HepG2 (cell line): ENCODE data around the gene CHRD. TPM values are rescaled to one million over a fixed set of nuclear protein-coding genes. Genes with fewer than 3 reads are reported as not detected.

Source experiments
- ARNTL ChIP-seq: sonication (generic); formaldehyde crosslinking; IDR thresholded peaks from 2 replicates; pipeline ENCODE4 v1.4.0; 2020; ENCODE audit warnings: mild to moderate bottlenecking, missing genetic modification reagents
- ZBTB38 ChIP-seq: sonication (generic); formaldehyde crosslinking; IDR thresholded peaks from 2 replicates; pipeline ENCODE4 v1.5.1; 2020; ENCODE audit warnings: mild to moderate bottlenecking, missing genetic modification reagents
- ZNF33A ChIP-seq: sonication (generic); formaldehyde crosslinking; IDR thresholded peaks from 2 replicates; pipeline ENCODE4 v1.5.1; 2020; ENCODE audit warnings: missing genetic modification reagents, mild to moderate bottlenecking, moderate library complexity, borderline replicate concordance
- ZNF687 ChIP-seq: sonication (generic); formaldehyde crosslinking; IDR thresholded peaks from 2 replicates; pipeline ENCODE4 v1.5.1; 2020; ENCODE audit warnings: mild to moderate bottlenecking, missing genetic modification reagents, moderate library complexity
- ZNF720 ChIP-seq: sonication (generic); formaldehyde crosslinking; IDR thresholded peaks from 2 replicates; pipeline ENCODE4 v1.4.0; 2020; ENCODE audit warnings: missing genetic modification reagents
- ZNF782 ChIP-seq: sonication (generic); formaldehyde crosslinking; IDR thresholded peaks from 2 replicates; pipeline ENCODE4 v1.4.0; 2020; ENCODE audit warnings: missing genetic modification reagents, mild to moderate bottlenecking, borderline replicate concordance
- polyA plus RNA-seq, 8 experiments: library from polyadenylated mRNA; depleted of rRNA in 3 of 8; stranded (reverse) in 7 of 8; unstranded in 1 of 8; fragments of >200 nt; fragmentation: Illumina TruSeq in 4 of 8; extraction: Trizol in 4 of 8; gene quantifications; 2 replicates each; pipeline versions ENCODE4 v1.2.1 to v1.2.3, GENCODE V29; 2011 to 2016; ENCODE audit warnings: low read depth in 4 of 8, missing spikeins in 1 of 8, mixed read lengths in 1 of 8; ENCODE audit not compliant: insufficient read depth in 1 of 8
- total RNA-seq, 5 experiments: library from RNA; depleted of rRNA; stranded (reverse); fragments of >200 nt; fragmentation: Illumina TruSeq; extraction: Trizol; gene quantifications; 2 replicates each; pipeline ENCODE4 v1.2.3, GENCODE V29; 2016; ENCODE audit warnings: low read depth in 1 of 5
- TF ChIP-seq, protein P1 (sequence below): sonication (generic); formaldehyde crosslinking; IDR thresholded peaks from 2 replicates; pipeline ENCODE4 v1.4.0; 2020; ENCODE audit warnings: missing genetic modification reagents
- TF ChIP-seq, protein P2 (sequence below): sonication (generic); formaldehyde crosslinking; IDR thresholded peaks from 2 replicates; pipeline ENCODE4 v1.5.1; 2020; ENCODE audit warnings: missing genetic modification reagents, mild to moderate bottlenecking, borderline replicate concordance

Gene CHRD
- total and polyA plus RNA-seq, 2 of the 13 experiments (the other 11 are each of a cell fraction or from before 2014, with no cell fraction given), result 22.2 to 35.2 TPM

- TF ChIP-seq ZNF687 (peak; percentile 51), ARNTL (CRISPR knock-in tag) (no peak), ZNF720 (CRISPR knock-in tag) (no peak), ZNF33A (CRISPR knock-in tag) (no peak), ZBTB38 (CRISPR knock-in tag) (peak; percentile 73), ZNF782 (CRISPR knock-in tag) (no peak)
- TF ChIP-seq, protein P1, sequence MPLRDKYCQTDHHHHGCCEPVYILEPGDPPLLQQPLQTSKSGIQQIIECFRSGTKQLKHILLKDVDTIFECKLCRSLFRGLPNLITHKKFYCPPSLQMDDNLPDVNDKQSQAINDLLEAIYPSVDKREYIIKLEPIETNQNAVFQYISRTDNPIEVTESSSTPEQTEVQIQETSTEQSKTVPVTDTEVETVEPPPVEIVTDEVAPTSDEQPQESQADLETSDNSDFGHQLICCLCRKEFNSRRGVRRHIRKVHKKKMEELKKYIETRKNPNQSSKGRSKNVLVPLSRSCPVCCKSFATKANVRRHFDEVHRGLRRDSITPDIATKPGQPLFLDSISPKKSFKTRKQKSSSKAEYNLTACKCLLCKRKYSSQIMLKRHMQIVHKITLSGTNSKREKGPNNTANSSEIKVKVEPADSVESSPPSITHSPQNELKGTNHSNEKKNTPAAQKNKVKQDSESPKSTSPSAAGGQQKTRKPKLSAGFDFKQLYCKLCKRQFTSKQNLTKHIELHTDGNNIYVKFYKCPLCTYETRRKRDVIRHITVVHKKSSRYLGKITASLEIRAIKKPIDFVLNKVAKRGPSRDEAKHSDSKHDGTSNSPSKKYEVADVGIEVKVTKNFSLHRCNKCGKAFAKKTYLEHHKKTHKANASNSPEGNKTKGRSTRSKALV (CRISPR knock-in tag), result no peak
- TF ChIP-seq, protein P2, sequence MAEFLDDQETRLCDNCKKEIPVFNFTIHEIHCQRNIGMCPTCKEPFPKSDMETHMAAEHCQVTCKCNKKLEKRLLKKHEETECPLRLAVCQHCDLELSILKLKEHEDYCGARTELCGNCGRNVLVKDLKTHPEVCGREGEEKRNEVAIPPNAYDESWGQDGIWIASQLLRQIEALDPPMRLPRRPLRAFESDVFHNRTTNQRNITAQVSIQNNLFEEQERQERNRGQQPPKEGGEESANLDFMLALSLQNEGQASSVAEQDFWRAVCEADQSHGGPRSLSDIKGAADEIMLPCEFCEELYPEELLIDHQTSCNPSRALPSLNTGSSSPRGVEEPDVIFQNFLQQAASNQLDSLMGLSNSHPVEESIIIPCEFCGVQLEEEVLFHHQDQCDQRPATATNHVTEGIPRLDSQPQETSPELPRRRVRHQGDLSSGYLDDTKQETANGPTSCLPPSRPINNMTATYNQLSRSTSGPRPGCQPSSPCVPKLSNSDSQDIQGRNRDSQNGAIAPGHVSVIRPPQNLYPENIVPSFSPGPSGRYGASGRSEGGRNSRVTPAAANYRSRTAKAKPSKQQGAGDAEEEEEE (CRISPR knock-in tag), result no peak
Observed at GRCh38 chr3:184351511-184352148, 28.2 kb upstream of the CHRD start (continued).
